Stimulated activated CD4-positive, alpha-beta T cell treated with anti-CD3 and anti-CD28 coated beads, Interleukin-2, amount 100 ng/mL, for 4 hours (primary cell): ENCODE results near the gene SLAMF8.

Source experiments
- DNase-seq: peaks from one replicate; pipeline ENCODE4 v3.0.0-alpha.2; 2020; ENCODE audit warnings: low read depth

The SLAMF8 gene

GRCh38 chr1:159873530-159874143, 47.0 kb downstream of the SLAMF8 start:
- no peak for DNase-seq

- DNase-seq: no peak
These were observed 51.2 kb downstream of the SLAMF8 start for GRCh38 chr1:159877695-159878444.

DNA sequence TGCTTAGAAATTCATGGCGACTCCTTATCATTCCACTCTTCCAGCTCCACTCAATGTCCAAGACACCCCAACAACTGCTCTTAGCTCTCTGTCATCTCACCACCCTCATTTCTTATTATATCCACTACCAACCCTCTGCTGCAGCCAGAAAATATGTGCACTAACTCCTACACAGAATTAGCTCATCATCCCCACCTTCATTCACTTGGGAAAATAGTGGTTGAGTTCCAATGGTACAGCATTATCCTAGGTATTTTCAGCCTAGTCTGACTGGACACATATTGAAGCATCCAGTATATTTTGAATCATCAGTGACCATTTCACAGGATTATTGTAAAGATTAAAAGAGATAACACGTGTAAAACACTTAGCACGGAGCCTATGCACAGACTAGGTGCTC, 52.5 kb downstream of the SLAMF8 start:
- no peak for DNase-seq

GRCh38 chr1:159879977-159880376, 53.3 kb downstream of the SLAMF8 start:
- DNase-seq: no peak

- DNase-seq: no peak
These were observed 53.8 kb downstream of the SLAMF8 start for GRCh38 chr1:159880430-159880829.

GRCh38 chr1:159881622-159882526, 55.2 kb downstream of the SLAMF8 start:
- no peak for DNase-seq

- DNase-seq: no peak
These were observed 55.8 kb downstream of the SLAMF8 start for GRCh38 chr1:159882527-159882862.

- DNase-seq: no peak
These were observed 56.5 kb downstream of the SLAMF8 start for GRCh38 chr1:159883134-159883533.

GRCh38 chr1:159884296-159884695, 57.6 kb downstream of the SLAMF8 start:
- DNase-seq: no peak
